Activated CD4-positive, alpha-beta T cell treated with anti-CD3 and anti-CD28 coated beads, Interleukin-2, amount 10 ng/mL, durations not matched to agents 24 days and 14 days (primary cell): ENCODE measurements around the gene IP6K1. TPM values are rescaled to one million over a fixed set of nuclear protein-coding genes. Genes with fewer than 3 reads are reported as not detected.
A peak's percentile ranks its signal among the peaks of the same experiment; 100 is the strongest.

Source experiments
- DNase-seq: peaks from one replicate; pipeline ENCODE4 v3.0.0; 2022
- H3K27ac Mint-ChIP-seq: one replicate; pipeline ENCODE4 v1.8.0; 2022; ENCODE audit warnings: mild to moderate bottlenecking, mixed read lengths
- H3K27me3 Mint-ChIP-seq: one replicate; pipeline ENCODE4 v1.8.0; 2022; ENCODE audit warnings: mixed read lengths
- H3K36me3 Mint-ChIP-seq: one replicate; pipeline ENCODE4 v1.8.0; 2022; ENCODE audit warnings: low read depth, mild to moderate bottlenecking, mixed read lengths
- H3K4me1 Mint-ChIP-seq: one replicate; pipeline ENCODE4 v1.8.0; 2021; ENCODE audit warnings: mixed read lengths
- H3K4me3 Mint-ChIP-seq: one replicate; pipeline ENCODE4 v1.8.0; 2022; ENCODE audit warnings: mild to moderate bottlenecking, moderate library complexity, mixed read lengths
- H3K9me3 Mint-ChIP-seq: one replicate; pipeline ENCODE4 v1.8.0; 2021; ENCODE audit warnings: mixed read lengths
- intact Hi-C: fragments of 100-400 bp; cut with micrococcal nuclease; formaldehyde crosslinking; loops from one replicate; pipeline ENCODE4 v1.15.1; 2023
- total RNA-seq: library from RNA; stranded (reverse); gene quantifications from 2 replicates; pipeline ENCODE4 v1.2.3, GENCODE V29; 2022

Gene IP6K1
- total RNA-seq, 1 donor from 2014 or later: 42.2 TPM

- DNase-seq: no peak
- peaks cover 40% of the 10 kb centered on the region for H3K4me1 Mint-ChIP-seq
- peak overlapping the region; percentile 26 for H3K27ac Mint-ChIP-seq
- H3K9me3 Mint-ChIP-seq: no peaks in the 10 kb centered on the region
- intact Hi-C loops: loop anchor here (5.0 kb wide), 2 partner anchors 54 to 284 kb away; partner anchors contain the start of genes RBM5 and TRAIP
- H3K27me3 Mint-ChIP-seq: peaks cover 20% of the 10 kb centered on the region
- H3K36me3 Mint-ChIP-seq: peaks cover 5% of the 10 kb centered on the region
- H3K4me3 Mint-ChIP-seq: peak overlapping the region; percentile 80
Observed at GRCh38 chr3:49803465-49804140, 17.3 kb upstream of the IP6K1 start.

- peak within 1 kb of the TSS; percentile 35 for H3K27ac Mint-ChIP-seq
Observed at GRCh38 chr3:49802719-49803464, 16.6 kb upstream of the IP6K1 start, which contains the start of gene INKA1. INKA1 (plus strand) TSS chr3:49803261; CDS start chr3:49803393, 132 bp downstream.

GRCh38 chr3:49801160-49801559, 14.8 kb upstream of the IP6K1 start:
- H3K4me3 Mint-ChIP-seq: no peak overlapping the region
- intact Hi-C loops: loop anchor here (5.0 kb wide), 2 partner anchors 56 to 286 kb away; partner anchors contain the start of genes RBM5 and TRAIP

More at GRCh38 chr3:49802719-49803464, 16.6 kb upstream of the IP6K1 start, which contains the start of gene INKA1:
- peak; percentile 97 for DNase-seq
- H3K4me1 Mint-ChIP-seq: peaks cover 35% of the 10 kb centered on the region
- peaks cover 20% of the 10 kb centered on the region for H3K27me3 Mint-ChIP-seq
- peak within 1 kb of the TSS; percentile 80 for H3K4me3 Mint-ChIP-seq
- H3K36me3 Mint-ChIP-seq: peaks cover 4% of the 10 kb centered on the region
- intact Hi-C loops: loop anchor here (1.0 to 5.0 kb wide), 6 partner anchors 10 to 284 kb away; partner anchors contain the start of genes IP6K1, RBM5, TRAIP and UBA7
- no peaks in the 10 kb centered on the region for H3K9me3 Mint-ChIP-seq

DNA sequence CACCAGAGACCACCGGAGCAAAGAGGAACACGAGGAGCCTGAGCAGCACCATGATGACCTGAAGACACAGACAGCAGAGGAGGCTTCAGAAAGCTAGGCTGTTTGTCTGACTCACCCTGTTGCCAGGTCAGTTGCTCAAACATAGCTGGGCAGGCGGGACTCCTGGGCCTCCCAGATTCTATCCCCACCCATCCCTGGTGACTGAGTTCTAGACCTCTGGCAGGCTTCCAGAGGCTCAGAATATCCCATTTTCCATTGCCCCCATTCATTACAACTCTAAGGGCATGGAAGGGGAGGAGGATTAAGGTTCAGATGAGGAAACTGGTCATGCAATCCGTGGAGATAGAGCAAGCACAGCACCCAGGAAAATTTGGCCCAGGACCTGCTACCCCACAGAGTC, 13.4 kb upstream of the IP6K1 start, which contains the start of gene CDHR4:
TSS of gene CDHR4 (minus strand) at position 113 of the 400 bp plus-strand sequence. CDS start at position 52, 61 bp downstream.
- Mint-ChIP-seq H3K9me3 (no peaks in the 10 kb centered on the region), H3K4me1 (peaks cover 14% of the 10 kb centered on the region), H3K27ac (no peak within 1 kb of the TSS), H3K4me3 (no peak within 1 kb of the TSS), H3K27me3 (peaks cover 24% of the 10 kb centered on the region), H3K36me3 (no peaks in the 10 kb centered on the region)
- no peak for DNase-seq
- intact Hi-C loops: loop anchor here (5.0 kb wide), 2 partner anchors 58 to 288 kb away; partner anchors contain the start of genes RBM5 and TRAIP

More at GRCh38 chr3:49801160-49801559, 14.8 kb upstream of the IP6K1 start:
- peaks cover 20% of the 10 kb centered on the region for H3K27me3 Mint-ChIP-seq
- H3K36me3 Mint-ChIP-seq: peaks cover 2% of the 10 kb centered on the region
- no peaks in the 10 kb centered on the region for H3K9me3 Mint-ChIP-seq
- H3K4me1 Mint-ChIP-seq: peaks cover 19% of the 10 kb centered on the region
- H3K27ac Mint-ChIP-seq: no peak overlapping the region
- DNase-seq: no peak

DNA sequence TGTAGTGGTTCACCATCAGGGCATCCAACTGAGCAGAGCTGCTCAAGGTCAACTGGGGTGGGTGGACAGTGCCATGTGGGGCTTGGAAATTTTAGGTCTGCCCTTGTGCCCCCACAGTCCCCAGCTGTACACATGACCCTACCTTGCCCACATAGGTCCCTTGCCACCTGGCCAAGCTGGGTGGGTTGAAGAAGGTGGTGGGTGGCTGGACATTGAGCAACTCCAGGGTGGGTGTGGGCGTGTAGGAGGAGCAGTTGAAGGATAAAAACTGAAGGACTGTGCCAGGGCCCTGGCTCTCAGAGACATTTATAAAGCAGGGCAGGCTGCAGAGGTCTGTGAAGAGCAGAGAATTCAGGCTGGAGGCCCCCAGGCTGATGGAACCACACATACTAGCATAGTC, 12.8 kb upstream of the IP6K1 start:
- Mint-ChIP-seq H3K9me3 (no peaks in the 10 kb centered on the region), H3K36me3 (no peaks in the 10 kb centered on the region), H3K4me1 (peaks cover 12% of the 10 kb centered on the region), H3K27ac (no peak overlapping the region), H3K4me3 (no peak overlapping the region), H3K27me3 (peaks cover 22% of the 10 kb centered on the region)
- intact Hi-C loops: no loop called here
- no peak for DNase-seq

DNA sequence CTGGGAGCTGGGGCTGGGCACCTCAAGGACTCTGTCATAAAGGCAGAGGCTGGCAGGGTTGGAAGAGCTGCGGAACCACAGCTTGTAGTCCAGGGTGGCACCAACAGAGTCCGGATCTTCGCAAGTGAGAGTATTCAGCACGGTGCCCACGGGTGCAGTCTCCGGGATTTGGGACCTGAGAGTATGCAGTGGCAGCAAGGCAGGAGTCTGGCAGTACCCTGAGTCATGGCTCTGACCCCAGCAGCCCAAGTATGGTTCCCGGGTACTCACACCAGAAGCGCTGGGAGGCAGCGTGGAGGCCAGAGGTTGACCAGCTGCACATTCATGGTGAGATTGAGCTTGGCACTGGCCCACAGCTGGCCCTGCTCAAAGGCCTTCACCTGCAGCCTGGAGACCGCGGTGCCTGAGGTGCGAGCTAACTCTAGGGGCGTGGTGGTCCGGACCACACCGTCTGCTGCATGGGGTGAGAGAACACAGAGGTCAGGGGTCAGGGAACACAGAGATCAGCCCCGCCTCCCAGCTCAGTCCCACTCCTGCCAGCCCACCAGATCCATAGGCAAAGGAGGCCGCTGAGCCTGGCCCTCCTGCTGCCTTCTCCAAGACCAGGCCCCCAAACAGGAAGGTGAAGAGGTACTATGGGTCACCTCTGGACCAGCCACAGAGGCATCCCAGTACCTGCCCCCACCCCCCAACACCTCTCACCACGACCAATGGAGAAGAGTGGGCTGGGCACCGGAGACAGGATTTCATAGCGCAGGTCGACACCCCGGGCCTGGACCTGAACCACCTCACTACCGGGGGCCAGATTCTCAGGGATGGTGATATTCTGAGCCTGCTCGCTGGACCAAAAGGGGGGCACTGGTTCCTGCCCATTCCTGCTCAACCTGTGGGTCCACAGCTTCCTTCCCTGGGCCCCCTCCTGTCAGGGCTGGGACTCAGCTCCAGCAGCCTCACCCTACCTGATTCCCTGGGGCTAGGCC, 8.9 kb upstream of the IP6K1 start:
- Mint-ChIP-seq H3K36me3 (no peaks in the 10 kb centered on the region), H3K27me3 (peaks cover 9% of the 10 kb centered on the region), H3K9me3 (no peaks in the 10 kb centered on the region), H3K4me1 (peaks cover 2% of the 10 kb centered on the region), H3K27ac (no peak overlapping the region), H3K4me3 (no peak overlapping the region)
- no peak for DNase-seq
- intact Hi-C loops: no loop called here

DNA sequence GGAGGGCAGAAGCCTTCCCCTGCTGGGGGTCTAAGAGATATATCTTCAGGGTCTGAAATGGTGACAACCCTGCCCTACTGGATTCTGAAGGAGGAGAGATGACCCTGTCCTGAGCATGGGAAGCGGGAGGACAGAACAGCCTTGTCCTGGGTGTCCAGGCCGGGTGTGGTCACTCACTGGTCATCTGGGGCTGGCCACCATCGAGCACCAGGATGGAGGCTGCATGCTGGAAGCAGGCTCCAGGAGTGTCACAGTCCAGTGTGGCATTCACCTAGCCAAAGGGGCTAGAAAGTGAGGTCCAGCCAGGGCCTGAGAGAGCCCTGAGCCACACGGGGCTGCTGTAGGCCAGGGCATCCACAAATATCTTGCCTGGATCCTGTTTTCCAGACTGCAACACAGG, 8.1 kb upstream of the IP6K1 start:
- Mint-ChIP-seq H3K36me3 (no peaks in the 10 kb centered on the region), H3K4me3 (no peak overlapping the region), H3K4me1 (peaks cover 7% of the 10 kb centered on the region), H3K27ac (no peak overlapping the region), H3K9me3 (no peaks in the 10 kb centered on the region), H3K27me3 (peaks cover 9% of the 10 kb centered on the region)
- intact Hi-C loops: no loop called here
- no peak for DNase-seq

DNA sequence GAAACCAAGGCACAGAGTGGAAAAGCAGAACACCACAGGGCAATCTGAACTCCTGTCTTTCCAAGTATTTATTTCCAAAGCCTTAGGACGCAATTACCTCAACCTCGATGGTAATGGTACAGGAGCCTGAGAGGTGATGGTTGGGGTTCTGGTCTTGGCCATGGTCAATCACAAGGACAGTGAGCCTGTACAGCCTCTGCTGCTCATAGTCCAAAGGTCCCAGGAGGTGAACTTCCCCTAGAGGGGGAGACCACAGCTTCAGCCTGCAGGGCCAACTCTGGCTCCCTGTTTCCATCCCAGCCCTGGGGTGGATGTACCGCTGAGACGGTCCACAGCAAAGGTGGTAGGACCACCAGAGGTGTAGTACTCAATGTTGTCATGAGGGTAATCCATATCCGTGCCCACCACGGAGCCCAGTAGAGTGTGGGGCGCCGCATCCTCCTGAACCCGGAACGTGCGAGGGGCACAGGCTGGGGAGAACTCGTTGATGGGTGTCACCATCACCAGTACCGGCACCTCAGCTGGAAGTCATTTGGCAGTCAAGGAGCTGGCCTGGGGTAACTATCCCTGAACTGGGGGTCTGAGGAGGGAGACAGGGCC, 7.2 kb upstream of the IP6K1 start:
- H3K27me3 Mint-ChIP-seq: peaks cover 7% of the 10 kb centered on the region
- peaks cover 7% of the 10 kb centered on the region for H3K4me1 Mint-ChIP-seq
- DNase-seq: no peak
- intact Hi-C loops: no loop called here
- H3K36me3 Mint-ChIP-seq: no peaks in the 10 kb centered on the region
- no peaks in the 10 kb centered on the region for H3K9me3 Mint-ChIP-seq
- no peak overlapping the region for H3K4me3 Mint-ChIP-seq
- H3K27ac Mint-ChIP-seq: no peak overlapping the region

DNA sequence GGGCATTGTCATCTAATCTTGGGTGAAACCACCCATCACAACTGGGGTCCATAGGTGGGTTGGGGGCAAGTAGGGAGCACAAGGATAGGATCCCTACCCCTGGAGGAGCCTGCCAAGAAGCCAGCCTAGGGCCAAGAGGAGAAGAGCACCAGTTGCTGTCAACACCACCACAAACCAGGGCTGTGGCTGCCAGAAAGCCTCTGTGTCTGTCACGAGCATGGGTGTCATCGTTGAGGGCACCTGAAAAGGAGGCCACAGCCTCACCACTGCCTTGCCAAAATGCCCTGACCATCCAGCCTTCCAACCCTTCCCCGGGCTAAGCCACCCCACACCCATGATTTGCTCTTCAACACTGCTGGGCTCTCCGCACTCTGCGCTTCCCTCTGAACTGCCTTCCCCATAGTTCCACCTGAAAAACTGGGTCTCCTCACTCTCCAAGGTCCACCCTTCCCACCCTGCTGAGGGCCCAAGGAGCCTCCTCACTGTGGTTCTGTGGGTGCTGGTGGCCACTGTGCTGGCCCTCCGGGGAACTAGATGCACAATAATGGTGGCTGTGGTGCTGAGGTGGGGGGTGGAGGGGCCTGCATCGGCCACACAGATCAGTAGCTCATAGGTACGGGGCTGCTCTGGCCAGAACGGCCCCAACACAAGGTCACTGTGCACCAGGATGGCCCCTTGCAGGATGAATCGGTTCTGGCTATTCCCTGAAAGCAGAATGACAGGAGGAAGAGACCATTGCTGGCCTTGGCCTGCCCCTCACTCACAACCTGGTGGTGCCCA, 6.2 kb upstream of the IP6K1 start:
- Mint-ChIP-seq H3K36me3 (no peaks in the 10 kb centered on the region), H3K27ac (no peak overlapping the region), H3K27me3 (peaks cover 9% of the 10 kb centered on the region), H3K4me1 (peaks cover 9% of the 10 kb centered on the region), H3K4me3 (no peak overlapping the region), H3K9me3 (no peaks in the 10 kb centered on the region)
- DNase-seq: no peak
- intact Hi-C loops: no loop called here

DNA sequence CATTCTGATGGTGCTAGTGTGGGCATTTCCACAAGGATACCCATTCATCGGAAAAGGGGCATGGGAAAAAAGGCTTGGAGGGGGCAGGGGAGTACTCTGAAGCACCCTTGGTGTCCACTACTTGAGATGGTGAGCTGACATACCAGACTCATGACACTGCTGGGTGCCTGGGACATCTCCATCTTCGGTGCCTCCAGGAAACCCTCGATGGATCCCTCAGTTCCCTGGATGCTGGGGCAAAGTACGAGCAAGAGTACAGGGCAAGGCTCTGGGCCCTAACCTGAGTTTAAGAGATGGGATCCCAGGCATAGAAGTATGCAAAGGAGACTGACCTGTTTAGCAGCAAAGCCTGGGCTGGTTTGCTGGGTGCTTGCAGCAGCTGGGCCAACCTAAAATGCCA, 5.2 kb upstream of the IP6K1 start:
- no peak for DNase-seq
- Mint-ChIP-seq H3K27me3 (peaks cover 9% of the 10 kb centered on the region), H3K27ac (no peak overlapping the region), H3K9me3 (no peaks in the 10 kb centered on the region), H3K4me3 (no peak overlapping the region), H3K4me1 (peaks cover 13% of the 10 kb centered on the region), H3K36me3 (no peaks in the 10 kb centered on the region)
- intact Hi-C loops: no loop called here

DNA sequence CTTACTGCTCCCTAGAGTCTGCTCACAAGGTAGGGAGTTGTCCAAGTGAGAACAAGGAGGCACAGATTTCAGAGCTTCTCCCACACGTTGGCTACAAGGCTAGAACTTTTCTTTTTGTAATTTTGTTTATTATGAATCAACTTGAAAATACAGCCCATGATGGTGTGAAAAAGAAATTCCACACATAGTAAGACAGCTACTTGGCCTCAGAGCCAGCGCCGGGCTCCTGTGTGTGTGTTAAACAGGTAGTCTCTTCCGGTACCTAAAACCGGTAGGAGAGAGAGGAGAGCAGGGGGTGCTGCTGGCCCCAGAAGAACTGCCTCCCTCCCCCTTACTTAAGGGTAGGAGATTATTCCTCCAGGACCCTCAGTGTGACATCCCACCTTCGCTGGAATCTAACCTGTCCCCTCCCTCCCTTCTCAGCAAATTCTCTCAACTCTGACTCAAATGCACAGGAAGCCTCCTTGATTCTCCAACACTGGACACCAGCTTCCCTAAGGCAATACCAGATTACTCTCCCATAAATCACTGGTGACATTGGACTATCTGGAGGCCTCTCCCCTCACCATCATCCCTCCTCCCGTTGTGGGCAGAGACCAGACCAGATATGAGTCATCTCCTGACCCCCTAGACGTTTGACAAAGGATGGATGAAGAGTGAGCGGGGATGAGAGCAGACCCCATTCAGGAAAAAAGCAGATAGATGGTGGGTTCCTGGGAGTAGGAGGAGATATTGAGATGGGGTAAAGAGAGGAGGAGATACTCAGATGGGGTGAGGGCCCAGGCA, 4.5 kb upstream of the IP6K1 start:
- no peak for DNase-seq

GRCh38 chr3:49788056-49788455, 1.7 kb upstream of the IP6K1 start:
- H3K27ac Mint-ChIP-seq: peak overlapping the region; percentile 60
- intact Hi-C loops: loop anchor here (5.0 kb wide), 3 partner anchors 116 to 449 kb away; partner anchors contain the start of genes APEH, GNAI2 and MON1A
- DNase-seq: peak; percentile 57
- peaks cover 11% of the 10 kb centered on the region for H3K36me3 Mint-ChIP-seq
- peaks cover 5% of the 10 kb centered on the region for H3K27me3 Mint-ChIP-seq
- H3K9me3 Mint-ChIP-seq: no peaks in the 10 kb centered on the region
- peaks cover 24% of the 10 kb centered on the region for H3K4me1 Mint-ChIP-seq
- no peak overlapping the region for H3K4me3 Mint-ChIP-seq

More for the DNA sequence above, 4.5 kb upstream of the IP6K1 start:
- intact Hi-C loops: no loop called here
- Mint-ChIP-seq H3K4me3 (no peak overlapping the region), H3K9me3 (no peaks in the 10 kb centered on the region), H3K4me1 (peaks cover 13% of the 10 kb centered on the region), H3K36me3 (no peaks in the 10 kb centered on the region), H3K27ac (no peak overlapping the region), H3K27me3 (peaks cover 6% of the 10 kb centered on the region)
